GM21717 (cell line): ENCODE results near the gene L3MBTL4.

ENCODE experiments used
- ATAC-seq: cut with Tn5 transposase; IDR thresholded peaks from one replicate; pipeline ENCODE4 v1.9.1; 2021; ENCODE audit warnings: mild to moderate bottlenecking, moderate library complexity; ENCODE audit not compliant: unreplicated experiment

The L3MBTL4 gene

GRCh38 chr18:5941890-5942289 is 472.8 kb downstream of the L3MBTL4 start:
- no peak for ATAC-seq

- no peak for ATAC-seq
Observed at GRCh38 chr18:5939801-5940667, 474.7 kb downstream of the L3MBTL4 start.

GRCh38 chr18:5937795-5938194 is 476.9 kb downstream of the L3MBTL4 start:
- ATAC-seq = no peak

GRCh38 chr18:5937121-5937520 is 477.6 kb downstream of the L3MBTL4 start:
- no peak for ATAC-seq

- ATAC-seq = no peak
Observed at GRCh38 chr18:5930789-5931188, 483.9 kb downstream of the L3MBTL4 start.

- ATAC-seq = no peak
Observed at GRCh38 chr18:5918205-5918858, 496.4 kb downstream of the L3MBTL4 start.

- no peak for ATAC-seq
Observed at GRCh38 chr18:5914951-5915350, 499.8 kb downstream of the L3MBTL4 start.

GRCh38 chr18:5914016-5914415 is 500.7 kb downstream of the L3MBTL4 start:
- ATAC-seq = no peak

GRCh38 chr18:5912566-5912965 is 502.1 kb downstream of the L3MBTL4 start:
- ATAC-seq = no peak

- ATAC-seq = no peak
Observed at GRCh38 chr18:5909125-5909524, 505.6 kb downstream of the L3MBTL4 start.
